GM18907 (cell line): ENCODE measurements around the gene ANKRD13C.

Experiments
- ATAC-seq: cut with Tn5 transposase; IDR thresholded peaks from one replicate; pipeline ENCODE4 v1.9.1; 2021; ENCODE audit warnings: mild to moderate bottlenecking, moderate library complexity; ENCODE audit not compliant: unreplicated experiment

ANKRD13C gene

GRCh38 chr1:70299472-70299871, 55.0 kb downstream of the ANKRD13C start:
- ATAC-seq, result no peak

DNA sequence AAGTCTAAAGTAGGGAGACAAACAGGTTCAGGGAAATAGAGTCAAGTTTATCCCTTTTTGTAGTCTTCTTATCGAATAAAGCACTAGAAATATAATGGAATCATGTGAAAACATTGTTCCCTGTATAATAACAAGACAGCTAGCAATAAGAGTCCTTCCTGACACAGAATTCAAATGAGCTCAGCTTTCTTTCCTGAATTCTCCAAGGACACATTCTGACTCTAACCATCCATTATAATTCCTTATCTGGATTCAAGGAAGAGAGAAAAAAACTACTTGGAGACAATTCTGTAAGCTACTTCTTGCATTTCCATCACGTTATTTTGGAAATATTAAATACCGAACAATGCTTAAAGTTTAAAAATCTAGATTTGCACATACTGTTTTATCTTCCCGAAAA, 58.8 kb downstream of the ANKRD13C start:
- no peak for ATAC-seq

DNA sequence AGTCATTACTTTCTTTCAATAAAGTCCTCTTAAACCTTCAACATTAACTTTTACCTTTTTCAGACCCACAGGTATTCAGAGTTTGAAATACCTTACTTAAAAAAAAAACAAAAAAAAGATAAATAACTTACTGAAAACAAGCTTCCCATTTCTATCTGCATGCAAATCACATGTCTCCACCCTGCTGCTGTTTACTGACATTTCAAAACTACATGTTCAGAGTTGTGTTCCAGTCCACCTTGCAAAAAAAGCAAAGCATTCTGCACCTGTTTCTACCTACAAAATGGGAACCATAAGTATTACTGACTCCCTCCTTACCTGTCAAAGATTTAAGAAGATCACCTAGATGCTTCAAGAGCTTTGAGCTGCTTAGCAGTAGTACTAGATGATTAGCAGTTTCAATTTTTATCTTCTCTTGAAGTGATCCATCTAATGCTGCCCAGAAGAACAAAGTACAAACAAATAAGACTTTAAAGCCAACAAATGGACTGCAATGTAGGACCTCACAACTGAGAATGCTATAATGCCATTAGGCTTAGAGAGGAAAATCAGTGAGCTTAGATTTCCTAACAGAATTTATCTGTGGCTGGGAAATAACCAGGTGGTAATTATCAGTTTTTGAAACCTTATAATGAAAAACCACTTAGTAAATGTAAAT, 61.2 kb downstream of the ANKRD13C start:
- ATAC-seq, result no peak

- ATAC-seq, result no peak
Observed at GRCh38 chr1:70290218-70290617, 64.3 kb downstream of the ANKRD13C start.

DNA sequence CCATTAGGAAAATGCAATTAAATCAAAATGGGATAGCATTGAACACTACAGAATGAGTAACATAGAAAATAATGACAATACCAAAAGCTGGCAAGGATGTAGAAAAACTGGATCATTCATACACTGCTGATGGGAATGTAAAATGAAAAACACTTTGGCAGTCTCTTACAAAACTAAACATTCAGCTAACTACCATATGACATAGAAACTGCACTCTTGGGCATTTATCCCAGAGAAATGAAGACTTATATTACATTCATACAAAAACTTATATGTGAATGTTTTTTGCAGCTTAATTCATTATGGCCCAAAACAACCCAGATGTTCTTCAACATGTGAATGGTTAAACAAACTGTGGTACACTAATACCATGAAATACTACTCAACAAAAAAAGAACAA, 66.4 kb downstream of the ANKRD13C start:
- no peak for ATAC-seq

DNA sequence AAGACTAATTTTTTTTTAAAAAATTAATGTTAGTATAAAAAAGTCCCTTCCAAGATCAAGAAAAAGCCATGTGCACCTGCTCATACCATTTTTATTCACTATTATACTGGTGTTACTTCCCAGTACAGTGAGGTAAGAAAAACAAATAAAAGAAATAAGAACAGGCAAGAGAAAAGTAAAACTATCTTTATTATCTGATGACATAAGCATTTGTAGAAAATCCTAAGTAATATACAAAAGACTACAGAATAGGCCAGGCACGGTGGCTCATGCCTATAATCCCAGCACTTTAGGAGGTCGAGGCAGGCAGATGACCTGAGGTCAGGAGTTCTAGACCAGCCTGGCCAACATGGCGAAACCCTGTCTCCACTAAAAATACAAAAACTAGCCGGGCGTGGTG, 68.1 kb downstream of the ANKRD13C start:
- no peak for ATAC-seq

DNA sequence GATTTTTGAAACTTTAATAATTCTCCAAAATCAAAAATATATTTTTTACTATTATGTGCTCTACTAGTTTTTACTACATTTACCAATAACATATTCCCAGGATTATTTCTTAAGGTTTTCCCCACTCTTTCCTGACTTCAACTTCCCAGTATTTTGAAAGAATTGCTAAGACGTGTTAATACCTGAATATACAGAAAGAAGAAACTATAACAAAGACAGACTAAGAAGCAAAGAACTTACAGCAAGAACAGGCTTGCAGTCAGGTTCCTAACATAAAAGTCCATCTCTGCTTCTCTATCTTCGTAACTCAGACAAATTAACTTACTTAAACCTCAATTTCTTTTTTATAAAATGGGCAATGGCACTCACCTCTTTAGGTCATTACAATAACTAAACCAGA, 70.2 kb downstream of the ANKRD13C start:
- no peak for ATAC-seq

DNA sequence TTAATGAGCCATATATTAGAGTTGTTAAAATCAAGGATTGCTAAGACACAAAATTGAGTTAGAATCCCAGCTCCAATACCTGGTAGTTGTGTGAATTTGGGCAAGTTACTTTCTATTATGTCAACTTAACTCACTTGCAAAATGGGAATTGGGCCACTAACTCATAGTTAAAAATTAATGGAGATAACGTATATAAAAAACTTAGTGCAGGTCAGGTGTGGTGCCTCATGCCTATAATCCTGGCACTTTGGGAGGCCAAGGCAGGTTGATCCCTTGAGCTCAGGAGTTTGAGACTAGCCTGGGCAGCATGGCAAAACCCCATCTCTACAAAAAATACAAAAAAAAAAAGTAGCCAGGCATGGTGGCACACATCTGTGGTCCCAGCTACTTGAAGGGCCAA, 75.8 kb downstream of the ANKRD13C start:
- ATAC-seq, result no peak

DNA sequence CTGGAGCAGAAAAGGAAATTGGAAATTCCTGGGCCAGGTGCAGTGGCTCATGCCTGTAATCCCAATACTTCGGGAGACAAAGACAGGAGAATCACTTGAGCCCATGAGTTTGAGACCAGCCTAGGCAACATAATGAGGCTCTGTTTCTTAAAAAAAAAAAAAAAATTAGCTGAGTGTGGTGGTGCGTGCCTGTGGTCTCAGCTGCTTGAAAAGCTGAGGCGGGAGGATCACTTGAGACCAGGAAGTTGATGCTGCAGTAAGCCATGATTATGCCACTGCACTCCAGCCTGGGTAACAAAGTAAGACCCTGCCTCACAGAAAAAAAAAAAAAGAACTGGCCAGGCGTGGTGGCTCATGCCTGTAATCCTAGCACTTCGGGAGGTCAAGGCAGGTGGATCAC, 76.6 kb downstream of the ANKRD13C start:
- no peak for ATAC-seq

DNA sequence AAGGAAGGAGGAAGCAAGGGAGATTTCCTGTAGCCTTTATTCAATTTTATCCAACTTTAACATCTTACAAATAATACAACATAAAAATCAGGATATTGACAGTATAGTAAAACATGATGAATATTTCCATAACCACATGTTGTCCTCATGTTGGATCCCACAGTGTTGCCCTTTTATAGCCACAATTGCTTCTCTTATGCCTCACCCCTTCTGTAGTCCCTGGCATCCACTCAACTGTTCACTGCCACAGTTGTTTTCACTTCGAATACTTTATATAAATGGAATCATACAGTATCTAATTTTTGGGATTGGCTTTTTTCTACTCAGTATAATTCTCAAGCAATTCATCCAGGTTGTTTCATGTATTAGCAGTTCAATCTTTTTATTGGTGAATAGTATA, 88.6 kb downstream of the ANKRD13C start:
- ATAC-seq, result no peak

GRCh38 chr1:70264839-70265238, 89.7 kb downstream of the ANKRD13C start:
- ATAC-seq, result no peak

DNA sequence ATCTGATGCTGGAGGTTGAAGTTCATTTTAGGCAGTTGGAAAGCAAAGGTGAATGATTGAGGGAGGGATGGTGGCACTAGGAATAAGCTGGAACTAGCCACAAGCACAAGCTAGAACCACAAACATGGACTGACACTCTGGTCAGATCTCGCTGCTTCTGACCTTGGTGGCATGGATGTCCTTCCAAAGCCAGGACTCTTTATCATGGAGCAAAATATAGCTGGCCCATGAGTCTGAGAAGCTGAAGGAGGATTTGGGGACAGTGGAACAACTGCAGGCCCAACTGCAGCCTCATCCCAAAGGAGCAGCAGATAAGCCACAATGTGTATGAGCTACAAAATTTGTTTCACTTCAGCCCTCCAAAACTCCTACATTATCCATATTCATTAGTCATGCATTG, 97.9 kb downstream of the ANKRD13C start:
- no peak for ATAC-seq

DNA sequence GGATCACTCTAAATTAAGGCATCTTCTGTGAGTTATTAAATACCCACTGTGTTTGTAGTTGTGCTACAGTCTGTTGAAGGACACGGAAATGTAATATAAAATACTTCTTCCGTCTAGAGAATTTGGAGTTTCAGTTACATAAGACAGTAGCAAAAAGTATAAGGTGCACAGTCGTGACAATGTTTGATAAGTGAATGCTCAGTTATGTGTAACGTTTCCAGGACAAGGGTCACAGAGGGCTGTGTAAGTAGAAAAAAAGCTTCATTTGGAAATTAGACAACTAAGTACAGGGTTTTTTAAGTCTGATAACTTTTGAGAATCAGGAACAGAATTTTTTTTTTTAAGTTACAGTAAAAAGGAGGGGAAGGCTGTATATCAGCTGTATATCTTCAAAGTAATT, 105.8 kb downstream of the ANKRD13C start:
- ATAC-seq, result no peak

DNA sequence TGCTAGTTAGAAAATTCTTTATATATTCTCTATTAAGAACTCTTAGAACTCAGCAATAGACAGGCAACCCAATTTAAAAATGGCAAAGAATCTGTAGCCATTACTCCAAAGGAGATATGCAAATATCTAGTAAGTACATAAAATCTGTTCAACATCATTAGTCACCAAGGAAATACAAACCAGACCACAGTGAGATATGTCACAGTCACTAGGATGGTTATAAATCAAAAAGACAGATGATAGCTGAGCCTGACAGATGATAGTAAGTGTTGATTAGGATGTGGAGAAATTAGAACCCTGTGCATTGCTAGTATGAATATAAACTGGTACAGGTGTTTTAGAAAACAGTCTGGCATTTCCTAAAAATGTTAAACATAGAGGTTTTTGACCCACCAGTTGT, 106.8 kb downstream of the ANKRD13C start:
- ATAC-seq, result no peak

DNA sequence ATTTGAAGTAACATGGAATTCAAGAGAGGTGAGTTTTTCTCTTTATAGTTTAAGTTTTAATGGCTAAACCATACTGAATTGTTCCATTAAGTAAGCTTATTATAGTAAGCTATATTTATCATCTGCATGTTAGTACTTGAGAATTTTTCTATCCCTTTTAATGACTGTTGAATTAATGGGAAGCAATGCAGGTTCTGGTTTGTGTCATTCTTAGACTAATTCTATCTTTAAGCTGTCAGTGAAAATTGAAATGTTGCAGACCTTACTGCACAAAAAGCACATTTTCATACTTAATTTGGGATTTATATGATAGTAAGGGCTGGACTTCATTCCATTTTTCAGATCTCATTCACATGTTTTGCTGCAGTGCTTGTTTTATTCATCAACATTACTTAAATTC, 107.4 kb downstream of the ANKRD13C start:
- no peak for ATAC-seq

DNA sequence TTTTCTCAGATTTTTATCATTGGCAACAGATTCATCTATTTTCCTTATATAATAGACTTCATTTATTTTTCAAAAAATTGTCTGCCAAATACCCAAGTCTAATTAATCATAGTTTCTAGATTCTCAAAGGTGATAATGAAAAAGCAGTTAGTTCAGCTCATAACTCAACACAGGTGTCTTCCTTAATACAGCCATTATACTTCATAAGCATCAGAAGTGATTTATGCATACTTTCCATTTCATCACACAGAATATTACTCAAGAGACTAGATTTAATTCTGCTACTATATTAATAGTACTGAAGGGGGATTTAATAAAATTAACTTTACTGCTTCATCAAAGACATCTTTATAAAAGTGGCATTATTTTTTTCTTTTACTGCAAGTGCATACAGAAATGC, 114.6 kb downstream of the ANKRD13C start:
- ATAC-seq, result no peak

DNA sequence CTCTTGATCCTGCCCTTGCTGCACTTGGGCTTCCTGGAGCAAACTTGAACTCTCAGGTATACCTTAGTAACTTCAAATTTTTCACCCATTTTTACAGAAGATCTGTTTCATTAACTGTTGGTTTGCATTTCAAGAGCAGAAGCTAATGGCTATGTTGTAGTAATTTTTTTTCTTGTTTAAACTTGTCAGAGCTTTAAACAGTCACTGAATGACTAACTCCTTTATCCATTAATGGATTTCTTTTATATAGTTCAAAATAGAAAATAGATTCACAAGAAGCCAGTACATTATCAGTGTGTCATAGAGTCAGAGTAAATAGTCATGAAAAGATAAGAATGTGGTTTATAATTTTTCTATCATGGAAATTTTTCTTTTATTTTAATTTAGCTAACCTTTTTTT, 119.8 kb downstream of the ANKRD13C start:
- ATAC-seq, result no peak

GRCh38 chr1:70231475-70231874, 123.0 kb downstream of the ANKRD13C start:
- no peak for ATAC-seq

GRCh38 chr1:70228670-70229069, 125.9 kb downstream of the ANKRD13C start:
- no peak for ATAC-seq

- peak; percentile 48 for ATAC-seq
Observed at GRCh38 chr1:70227439-70227838, 127.1 kb downstream of the ANKRD13C start.

DNA sequence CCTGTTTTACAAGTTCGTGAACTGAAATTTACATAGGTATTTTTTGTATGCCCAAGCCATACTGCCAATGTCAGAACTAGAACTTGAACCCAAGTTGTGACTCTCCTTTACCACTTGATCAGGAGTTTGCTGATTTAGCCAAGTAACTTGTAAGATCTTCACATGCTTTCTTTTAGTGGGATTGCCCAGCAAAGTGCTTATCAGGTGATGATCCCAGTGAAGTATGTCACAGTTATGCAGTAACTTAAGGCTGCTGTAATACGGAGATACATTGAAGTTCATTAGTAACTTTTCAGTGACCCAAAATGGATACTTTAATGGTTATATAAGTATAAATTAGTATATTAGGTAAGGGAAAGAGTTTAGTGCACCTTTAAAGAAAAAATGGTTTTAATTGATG, 129.6 kb downstream of the ANKRD13C start:
- ATAC-seq, result no peak

GRCh38 chr1:70222716-70223235, 131.7 kb downstream of the ANKRD13C start:
- no peak for ATAC-seq
